HG03442 (cell line): ENCODE measurements around the gene SH3PXD2B.
"Not testable (repeated sequence)": the region's sequence is repeated elsewhere in the genome, so short reads cannot be mapped to it uniquely, and the experiment has no call there.

Source experiments
- ATAC-seq: cut with Tn5 transposase; IDR thresholded peaks from one replicate; pipeline ENCODE4 v1.9.1; 2021; ENCODE audit warnings: mild to moderate bottlenecking, moderate library complexity; ENCODE audit not compliant: unreplicated experiment

Gene SH3PXD2B

GRCh38 chr5:172311605-172312004 lies 142.7 kb downstream of the SH3PXD2B start:
- ATAC-seq, result no peak

GRCh38 chr5:172311026-172311425 lies 143.3 kb downstream of the SH3PXD2B start:
- ATAC-seq, result no peak

- no peak for ATAC-seq
Observed at GRCh38 chr5:172305380-172305779, 148.9 kb downstream of the SH3PXD2B start.

GRCh38 chr5:172303572-172304335 lies 150.6 kb downstream of the SH3PXD2B start:
- ATAC-seq, result no peak

- ATAC-seq, result no peak
Observed at GRCh38 chr5:172303162-172303561, 151.2 kb downstream of the SH3PXD2B start.

- ATAC-seq, result no peak
Observed at GRCh38 chr5:172302047-172302710, 152.1 kb downstream of the SH3PXD2B start.

GRCh38 chr5:172299916-172300439 lies 154.3 kb downstream of the SH3PXD2B start:
- ATAC-seq, result no peak

- ATAC-seq, result no peak
Observed at GRCh38 chr5:172294831-172295230, 159.5 kb downstream of the SH3PXD2B start.

- ATAC-seq, result no peak
Observed at GRCh38 chr5:172293745-172294342, 160.5 kb downstream of the SH3PXD2B start.

- ATAC-seq, result peak; percentile 97
Observed at GRCh38 chr5:172293054-172293744, 161.1 kb downstream of the SH3PXD2B start.

GRCh38 chr5:172291837-172292236 lies 162.5 kb downstream of the SH3PXD2B start:
- ATAC-seq, result not testable (repeated sequence)

GRCh38 chr5:172288465-172288864 lies 165.9 kb downstream of the SH3PXD2B start:
- ATAC-seq, result no peak

- not testable (repeated sequence) for ATAC-seq
Observed at GRCh38 chr5:172287140-172287539, 167.2 kb downstream of the SH3PXD2B start.

GRCh38 chr5:172285226-172286143 lies 168.8 kb downstream of the SH3PXD2B start:
- no peak for ATAC-seq

GRCh38 chr5:172284611-172284980 lies 169.7 kb downstream of the SH3PXD2B start:
- no peak for ATAC-seq

GRCh38 chr5:172283862-172284610 lies 170.3 kb downstream of the SH3PXD2B start:
- peak; percentile 76 for ATAC-seq

- peak; percentile 83 for ATAC-seq
Observed at GRCh38 chr5:172283020-172283861, 171.1 kb downstream of the SH3PXD2B start, which contains the start of gene UBTD2. Gene UBTD2 (minus strand): TSS chr5:172283764. CDS start chr5:172283665, 99 bp downstream.

- no peak for ATAC-seq
Observed at GRCh38 chr5:172282272-172283019, 171.9 kb downstream of the SH3PXD2B start.
